Nephron progenitor cell (in vitro differentiated cells): ENCODE results near the gene U2SURP.
"Not testable (repeated sequence)": the region's sequence is repeated elsewhere in the genome, so short reads cannot be mapped to it uniquely, and the experiment has no call there.

Source experiments
- DNase-seq: peaks from one replicate; pipeline ENCODE4 v3.0.0; 2021
- H3K27ac Mint-ChIP-seq: 2 replicates; pipeline ENCODE4 v1.8.0; 2021; ENCODE audit warnings: mild to moderate bottlenecking, moderate library complexity, mixed read lengths
- H3K27me3 Mint-ChIP-seq: 2 replicates; pipeline ENCODE4 v1.8.0; 2021; ENCODE audit warnings: mild to moderate bottlenecking, low read depth, mixed read lengths; ENCODE audit not compliant: poor library complexity
- H3K36me3 Mint-ChIP-seq: 2 replicates; pipeline ENCODE4 v1.8.0; 2021; ENCODE audit warnings: low read depth, mixed read lengths
- H3K4me1 Mint-ChIP-seq: 2 replicates; pipeline ENCODE4 v1.8.0; 2021; ENCODE audit warnings: mixed read lengths
- H3K4me3 Mint-ChIP-seq: 2 replicates; pipeline ENCODE4 v1.8.0; 2021; ENCODE audit warnings: mild to moderate bottlenecking, moderate library complexity, mixed read lengths
- H3K9me3 Mint-ChIP-seq: 2 replicates; pipeline ENCODE4 v1.8.0; 2021; ENCODE audit warnings: mild to moderate bottlenecking, moderate library complexity, mixed read lengths
- CTCF ChIP-seq: fragments of 200-600 bp; sonication (generic); IDR thresholded peaks from 2 replicates; pipeline ENCODE4 v1.5.0; 2021; ENCODE audit warnings: antibody characterized with exemption

Gene U2SURP

GRCh38 chr3:143066033-143066432 is 64.7 kb downstream of the U2SURP start:
- H3K4me1 Mint-ChIP-seq = peaks cover 28% of the 10 kb centered on the region
- H3K27me3 Mint-ChIP-seq = no peaks in the 10 kb centered on the region
- TF ChIP-seq CTCF = no peak
- H3K36me3 Mint-ChIP-seq = peaks cover 16% of the 10 kb centered on the region
- H3K9me3 Mint-ChIP-seq = no peaks in the 10 kb centered on the region
- DNase-seq = no peak
- no peak overlapping the region for H3K27ac Mint-ChIP-seq
- no peak overlapping the region for H3K4me3 Mint-ChIP-seq

GRCh38 chr3:143067201-143067600 is 65.8 kb downstream of the U2SURP start:
- TF ChIP-seq CTCF = no peak
- H3K4me3 Mint-ChIP-seq = no peak overlapping the region
- peaks cover 38% of the 10 kb centered on the region for H3K4me1 Mint-ChIP-seq
- H3K27me3 Mint-ChIP-seq = no peaks in the 10 kb centered on the region
- peaks cover 7% of the 10 kb centered on the region for H3K36me3 Mint-ChIP-seq
- no peak for DNase-seq
- peaks cover 1% of the 10 kb centered on the region for H3K9me3 Mint-ChIP-seq
- H3K27ac Mint-ChIP-seq = peak overlapping the region; percentile 11

DNA sequence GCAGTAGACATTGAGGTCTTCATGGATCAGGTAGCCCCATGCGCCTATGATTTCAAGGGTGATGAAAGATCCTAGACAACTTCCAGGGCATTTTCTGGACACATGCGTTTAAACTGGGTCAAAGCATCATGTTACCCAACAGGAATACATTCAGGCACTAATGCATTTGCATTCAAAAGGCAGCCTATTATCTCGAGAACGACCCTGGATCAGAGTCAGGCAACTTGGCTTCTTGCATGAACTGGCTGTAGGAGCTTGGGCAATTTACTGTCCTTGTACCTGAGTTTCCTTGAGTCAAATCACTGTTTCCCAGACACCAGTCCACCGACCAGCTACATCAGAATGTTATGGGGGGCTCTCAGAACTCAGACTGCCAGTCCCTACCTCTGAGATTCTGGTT is 66.7 kb downstream of the U2SURP start:
- H3K36me3 Mint-ChIP-seq = peaks cover 3% of the 10 kb centered on the region
- peaks cover 46% of the 10 kb centered on the region for H3K4me1 Mint-ChIP-seq
- no peak overlapping the region for H3K27ac Mint-ChIP-seq
- DNase-seq = no peak
- no peaks in the 10 kb centered on the region for H3K27me3 Mint-ChIP-seq
- H3K4me3 Mint-ChIP-seq = no peak overlapping the region
- peaks cover 5% of the 10 kb centered on the region for H3K9me3 Mint-ChIP-seq
- no peak for TF ChIP-seq CTCF

- Mint-ChIP-seq H3K4me3 (no peak overlapping the region), H3K27me3 (no peaks in the 10 kb centered on the region), H3K36me3 (peaks cover 5% of the 10 kb centered on the region), H3K4me1 (peaks cover 48% of the 10 kb centered on the region), H3K9me3 (peaks cover 15% of the 10 kb centered on the region), H3K27ac (peak overlapping the region; percentile 21)
- DNase-seq = no peak
- TF ChIP-seq CTCF = no peak
Measured at GRCh38 chr3:143070977-143071551, 69.7 kb downstream of the U2SURP start.

DNA sequence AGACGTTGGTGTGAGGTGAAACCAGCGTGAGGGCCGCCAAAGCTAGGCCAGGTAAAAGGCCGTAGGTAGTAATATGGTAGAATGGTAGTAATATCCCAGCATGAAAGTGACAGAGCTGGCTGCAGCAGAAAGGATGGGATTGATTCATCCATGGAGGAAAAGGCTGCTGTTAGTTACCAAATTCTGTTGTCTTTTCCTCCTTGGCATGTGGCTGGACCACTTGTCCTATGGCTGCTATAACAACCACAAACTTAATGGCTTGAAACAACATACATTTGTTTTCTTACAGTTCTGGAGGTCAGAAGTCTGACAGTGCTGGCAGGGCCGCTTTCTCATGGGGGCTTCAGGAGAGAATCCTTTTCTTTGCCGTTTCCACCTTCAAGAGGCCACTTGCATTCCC is 70.4 kb downstream of the U2SURP start:
- Mint-ChIP-seq H3K9me3 (peaks cover 16% of the 10 kb centered on the region), H3K4me3 (peak overlapping the region; percentile 0), H3K36me3 (peaks cover 5% of the 10 kb centered on the region), H3K27me3 (no peaks in the 10 kb centered on the region), H3K27ac (peak overlapping the region; percentile 38), H3K4me1 (peaks cover 44% of the 10 kb centered on the region)
- no peak for TF ChIP-seq CTCF
- DNase-seq = no peak

DNA sequence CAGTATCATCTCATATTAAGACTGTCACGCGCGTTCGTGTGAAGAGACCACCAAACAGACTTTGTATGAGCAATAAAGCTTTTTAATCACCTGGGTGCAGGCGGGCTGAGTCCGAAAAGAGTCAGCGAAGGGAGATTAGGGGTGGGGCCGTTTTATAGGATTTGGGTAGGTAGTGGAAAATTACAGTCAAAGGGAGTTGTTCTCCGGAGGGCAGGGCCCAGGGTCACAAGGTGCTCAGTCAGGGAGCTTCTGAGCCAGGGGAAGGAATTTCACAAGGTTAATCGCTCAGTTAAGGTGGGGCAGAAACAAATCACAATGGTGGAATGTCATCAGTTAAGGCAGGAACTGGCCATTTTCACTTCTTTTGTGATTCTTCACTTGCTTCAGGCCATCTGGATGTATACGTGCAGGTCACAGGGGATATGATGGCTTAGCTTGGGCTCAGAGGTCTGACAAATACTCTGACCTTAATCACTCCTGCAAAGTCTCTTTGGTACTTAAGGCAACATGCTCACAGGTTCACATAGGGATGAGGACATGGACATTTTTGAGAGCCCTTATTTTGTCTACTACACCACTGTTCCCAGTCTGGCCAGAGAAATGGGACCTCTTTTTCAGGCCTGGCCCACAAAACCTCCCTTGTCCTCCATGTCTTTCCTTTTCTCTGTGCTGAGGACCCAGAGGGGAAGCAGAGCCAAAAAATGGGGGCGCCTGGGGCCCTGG is 71.1 kb downstream of the U2SURP start:
- Mint-ChIP-seq H3K9me3 (peaks cover 21% of the 10 kb centered on the region), H3K4me3 (peak overlapping the region; percentile 0), H3K4me1 (peaks cover 39% of the 10 kb centered on the region), H3K27ac (peak overlapping the region; percentile 38)
- H3K27me3 Mint-ChIP-seq, H3K36me3 Mint-ChIP-seq, DNase-seq: not testable (repeated sequence)

DNA sequence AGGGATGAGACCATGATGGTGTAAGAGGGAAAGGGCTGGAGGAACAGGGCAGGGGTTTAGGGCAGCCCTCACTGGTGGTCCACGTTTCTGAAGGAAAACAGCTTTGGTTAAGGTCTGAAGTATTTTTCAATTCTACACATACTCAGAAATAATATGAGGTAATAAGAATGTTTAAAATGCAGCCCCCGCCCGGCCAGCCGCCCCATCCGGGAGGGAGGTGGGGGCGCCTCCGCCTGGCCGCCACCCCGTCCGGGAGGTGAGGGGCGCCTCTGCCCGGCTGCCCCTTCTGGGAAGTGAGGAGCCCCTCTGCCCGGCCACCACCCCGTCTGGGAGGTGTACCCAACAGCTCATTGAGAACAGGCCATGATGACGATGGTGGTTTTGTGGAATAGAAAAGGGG is 72.2 kb downstream of the U2SURP start:
- not testable (repeated sequence) for H3K4me3 Mint-ChIP-seq, H3K36me3 Mint-ChIP-seq, H3K27ac Mint-ChIP-seq, DNase-seq, H3K27me3 Mint-ChIP-seq
- Mint-ChIP-seq H3K4me1 (peaks cover 34% of the 10 kb centered on the region), H3K9me3 (peaks cover 21% of the 10 kb centered on the region)

GRCh38 chr3:143073983-143074382 is 72.6 kb downstream of the U2SURP start:
- peaks cover 34% of the 10 kb centered on the region for H3K4me1 Mint-ChIP-seq
- H3K27ac Mint-ChIP-seq, H3K4me3 Mint-ChIP-seq, H3K27me3 Mint-ChIP-seq, DNase-seq, H3K36me3 Mint-ChIP-seq: not testable (repeated sequence)
- peaks cover 21% of the 10 kb centered on the region for H3K9me3 Mint-ChIP-seq
